DMS53 treated with DMSO at 0.1 percent for 48 hours (cell line): ENCODE measurements around the gene RGPD8.
A peak's percentile ranks its signal among the peaks of the same experiment; 100 is the strongest.
"Not testable (repeated sequence)": the region's sequence is repeated elsewhere in the genome, so short reads cannot be mapped to it uniquely, and the experiment has no call there.

Experiments
- DNase-seq: peaks from one replicate; lab custom pipeline; 2025; ENCODE audit not compliant: unreplicated experiment; lab: John Stamatoyannopoulos, UW

The RGPD8 gene

GRCh38 chr2:112433480-112433879, at the start of gene RGPD8:
RGPD8 (minus strand) TSS chr2:112433645; CDS start chr2:112433453, 192 bp downstream.
- DNase-seq: not testable (repeated sequence)

- no peak for DNase-seq
Measured at GRCh38 chr2:112483042-112483473, 49.6 kb upstream of the RGPD8 start.

GRCh38 chr2:112482309-112483041, 49.0 kb upstream of the RGPD8 start:
- peak; percentile 55 for DNase-seq

GRCh38 chr2:112481528-112482233, 48.2 kb upstream of the RGPD8 start, which contains the start of gene TTL:
TTL (plus strand) TSS chr2:112482156; CDS start chr2:112482345, 189 bp downstream.
- peak; percentile 76 for DNase-seq

- DNase-seq: peak; percentile 79
Measured at GRCh38 chr2:112481050-112481527, 47.6 kb upstream of the RGPD8 start.

GRCh38 chr2:112480530-112481049, 47.1 kb upstream of the RGPD8 start:
- peak; percentile 17 for DNase-seq

GRCh38 chr2:112476434-112476833, 43.0 kb upstream of the RGPD8 start:
- DNase-seq: no peak

- DNase-seq: no peak
Measured at GRCh38 chr2:112474844-112475486, 41.5 kb upstream of the RGPD8 start.

- no peak for DNase-seq
Measured at GRCh38 chr2:112472547-112473263, 39.3 kb upstream of the RGPD8 start.

- peak; percentile 11 for DNase-seq
Measured at GRCh38 chr2:112465382-112465781, 31.9 kb upstream of the RGPD8 start.

- no peak for DNase-seq
Measured at GRCh38 chr2:112463256-112463655, 29.8 kb upstream of the RGPD8 start.

GRCh38 chr2:112462178-112462577, 28.7 kb upstream of the RGPD8 start:
- DNase-seq: no peak

- DNase-seq: no peak
Measured at GRCh38 chr2:112459372-112459771, 25.9 kb upstream of the RGPD8 start.

GRCh38 chr2:112454586-112454985, 21.1 kb upstream of the RGPD8 start:
- DNase-seq: no peak

- no peak for DNase-seq
Measured at GRCh38 chr2:112451317-112451716, 17.9 kb upstream of the RGPD8 start.

GRCh38 chr2:112449854-112450253, 16.4 kb upstream of the RGPD8 start:
- DNase-seq: no peak

- not testable (repeated sequence) for DNase-seq
Measured at GRCh38 chr2:112444256-112444655, 10.8 kb upstream of the RGPD8 start.

- DNase-seq: not testable (repeated sequence)
Measured at GRCh38 chr2:112438603-112439261, 5.3 kb upstream of the RGPD8 start.

GRCh38 chr2:112437405-112437831, 4.0 kb upstream of the RGPD8 start:
- not testable (repeated sequence) for DNase-seq

- DNase-seq: not testable (repeated sequence)
Measured at GRCh38 chr2:112436993-112437392, 3.5 kb upstream of the RGPD8 start.
